Stimulated activated CD4-positive, alpha-beta T cell treated with anti-CD3 and anti-CD28 coated beads, Interleukin-1b, Interleukin-23, amount 100 ng/mL, for 24 hours (primary cell): ENCODE data around the gene EOMES.
"Not testable (repeated sequence)": the region's sequence is repeated elsewhere in the genome, so short reads cannot be mapped to it uniquely, and the experiment has no call there.

ENCODE experiments used
- DNase-seq, 4 experiments: peaks; one replicate each; pipeline ENCODE4 v3.0.0-alpha.2; 2020; ENCODE audit warnings: low read depth in 4 of 4, low spot score in 1 of 4

The EOMES gene

DNA sequence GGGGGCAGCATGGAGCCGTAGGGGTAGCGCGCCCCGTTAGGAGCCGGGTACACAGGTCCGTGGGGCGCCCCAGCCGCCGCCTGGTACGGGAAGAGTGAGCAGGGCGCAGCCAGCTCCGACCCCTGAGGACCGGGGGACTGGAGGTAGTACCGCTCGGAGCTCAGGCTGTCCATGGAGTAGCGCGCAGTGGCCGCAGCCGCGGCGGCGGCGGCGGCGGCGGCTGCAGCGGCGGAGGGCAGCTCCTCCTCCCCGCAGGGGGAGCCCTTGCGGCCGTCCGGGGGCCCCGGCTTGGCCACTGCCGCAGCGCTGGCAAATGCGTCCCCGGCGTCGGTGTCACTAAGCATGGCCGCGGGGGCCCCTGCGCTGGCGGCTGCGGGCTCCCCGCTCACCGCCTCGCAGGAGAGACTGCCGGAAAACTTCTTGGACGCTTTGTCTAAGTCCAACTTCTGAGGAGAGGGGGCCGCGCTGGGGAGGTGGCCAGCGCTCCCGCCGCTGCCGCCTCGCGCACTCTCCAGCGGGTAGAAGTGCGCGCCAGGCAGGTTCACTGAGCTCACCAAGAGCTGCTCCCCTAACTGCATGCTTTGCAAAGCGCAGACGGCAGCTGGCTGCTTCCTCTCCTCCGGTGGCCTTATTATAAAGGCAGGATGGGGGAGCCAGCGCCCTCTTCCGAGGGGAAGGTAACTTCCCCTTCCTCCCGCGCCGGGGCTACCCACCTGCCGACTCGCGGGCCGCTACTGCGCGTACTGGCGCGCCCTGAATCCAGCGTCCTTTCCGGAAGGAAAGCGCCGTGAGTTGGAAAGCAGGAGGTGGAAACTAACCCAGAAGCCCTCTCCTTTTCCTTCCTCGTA is at the start of gene EOMES:
EOMES (minus strand) TSS at position 607 of the 848 bp plus-strand sequence; CDS start at position 578, 29 bp downstream.
- peak in 1 of 4 experiments; percentile 44 for DNase-seq

GRCh38 chr3:27770384-27770783 is 48.3 kb upstream of the EOMES start:
- not testable (repeated sequence) for DNase-seq

DNA sequence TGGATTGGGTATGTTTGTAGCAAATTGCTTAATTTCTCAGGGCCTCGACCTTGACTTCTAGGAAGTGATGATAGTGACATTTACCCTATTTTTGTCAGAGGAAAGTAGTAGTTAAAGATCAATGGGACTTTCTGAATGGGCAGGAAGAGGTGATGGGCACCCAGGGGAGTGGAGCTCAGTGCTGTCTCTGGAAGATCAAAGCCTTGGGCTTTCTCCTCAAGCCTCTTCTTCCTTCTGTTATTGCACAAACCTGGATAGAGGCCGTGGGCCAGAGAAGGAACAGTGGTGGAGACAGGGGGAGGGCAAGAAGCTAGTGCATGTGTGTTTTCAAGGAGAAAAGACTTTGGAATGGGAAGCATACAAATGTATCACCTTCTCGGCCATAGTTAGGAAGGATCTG is 44.9 kb upstream of the EOMES start:
- no peak for DNase-seq

DNA sequence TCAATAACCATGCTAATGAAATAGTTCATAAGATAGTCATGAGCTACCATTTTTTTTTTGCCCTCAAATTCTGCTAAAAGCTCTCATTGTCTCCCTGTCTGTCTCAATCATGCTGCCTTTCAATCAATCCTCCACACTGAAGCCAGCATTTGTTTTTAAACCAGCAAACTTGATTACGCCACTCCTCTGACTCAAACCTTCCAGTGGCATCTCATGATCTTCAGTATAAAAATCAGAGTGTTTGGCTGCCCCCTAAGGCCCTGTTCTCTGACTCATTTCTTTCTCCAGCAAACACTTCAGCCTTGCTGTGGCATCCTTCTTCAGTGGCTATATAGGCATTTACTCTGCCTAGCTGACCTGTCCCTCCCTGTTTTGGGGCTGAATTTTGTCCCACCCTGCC is 36.0 kb upstream of the EOMES start:
- DNase-seq: no peak

- DNase-seq: no peak
Measured at GRCh38 chr3:27756877-27757276, 34.8 kb upstream of the EOMES start.

DNA sequence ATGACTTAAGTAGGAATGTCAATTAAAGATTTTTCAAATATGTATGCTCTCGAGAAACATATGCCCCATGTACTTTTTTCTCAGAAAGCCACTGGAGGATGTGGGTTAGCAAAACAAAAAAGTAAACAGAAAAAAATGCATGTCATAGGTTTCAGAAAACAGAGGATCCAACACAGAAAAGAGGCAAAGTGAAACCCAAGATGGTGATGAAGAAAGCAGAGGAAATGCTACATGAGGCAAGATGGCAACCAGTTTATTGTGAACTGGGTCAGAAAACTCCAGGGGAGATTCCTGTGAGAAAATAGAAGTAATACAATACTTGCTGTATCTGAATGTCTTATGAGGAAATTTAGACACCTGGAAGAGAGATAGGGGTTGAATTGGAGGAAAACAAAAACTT is 30.8 kb upstream of the EOMES start:
- no peak for DNase-seq

DNA sequence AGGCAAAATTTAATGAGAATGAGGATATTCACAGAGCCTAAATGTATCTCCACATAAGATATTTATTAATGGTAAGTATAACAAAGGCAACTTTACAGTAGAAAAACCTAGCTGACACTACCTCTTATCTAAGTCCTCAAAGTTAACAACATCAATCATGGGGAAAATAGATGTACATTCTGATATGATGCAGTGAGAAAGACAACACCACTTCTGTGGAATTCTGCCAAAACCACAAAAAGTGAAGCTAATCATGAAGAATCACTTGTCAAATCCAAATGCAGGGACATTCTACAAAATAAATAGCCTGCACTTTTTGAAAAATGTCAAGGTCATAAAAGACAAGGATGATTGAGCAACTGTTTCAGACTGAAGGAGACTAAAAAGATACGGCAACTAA is 27.5 kb upstream of the EOMES start:
- no peak for DNase-seq

- no peak for DNase-seq
Measured at GRCh38 chr3:27746838-27747237, 24.7 kb upstream of the EOMES start.

DNA sequence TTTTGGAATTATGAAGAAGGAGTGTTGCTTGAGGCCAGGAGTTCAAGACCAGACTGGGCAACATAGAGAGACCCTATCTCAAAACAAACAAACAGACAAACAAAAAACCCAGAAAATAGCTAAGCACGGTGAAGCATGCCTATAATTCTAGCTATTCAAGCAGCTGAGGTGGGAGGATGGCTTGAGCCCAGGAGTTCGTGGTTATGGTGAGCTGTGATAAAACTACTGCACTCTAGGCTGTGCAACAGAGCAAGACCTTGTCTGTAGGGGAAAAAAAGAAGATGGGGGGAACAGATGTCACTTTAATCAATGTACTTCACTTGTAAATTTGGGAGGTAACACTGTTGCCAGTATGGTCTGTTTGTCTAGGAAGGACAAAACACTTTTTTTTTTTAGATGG is 18.7 kb upstream of the EOMES start:
- no peak for DNase-seq

- no peak for DNase-seq
Measured at GRCh38 chr3:27737091-27737490, 15.0 kb upstream of the EOMES start.

- no peak for DNase-seq
Measured at GRCh38 chr3:27730774-27731659, 8.9 kb upstream of the EOMES start.

DNA sequence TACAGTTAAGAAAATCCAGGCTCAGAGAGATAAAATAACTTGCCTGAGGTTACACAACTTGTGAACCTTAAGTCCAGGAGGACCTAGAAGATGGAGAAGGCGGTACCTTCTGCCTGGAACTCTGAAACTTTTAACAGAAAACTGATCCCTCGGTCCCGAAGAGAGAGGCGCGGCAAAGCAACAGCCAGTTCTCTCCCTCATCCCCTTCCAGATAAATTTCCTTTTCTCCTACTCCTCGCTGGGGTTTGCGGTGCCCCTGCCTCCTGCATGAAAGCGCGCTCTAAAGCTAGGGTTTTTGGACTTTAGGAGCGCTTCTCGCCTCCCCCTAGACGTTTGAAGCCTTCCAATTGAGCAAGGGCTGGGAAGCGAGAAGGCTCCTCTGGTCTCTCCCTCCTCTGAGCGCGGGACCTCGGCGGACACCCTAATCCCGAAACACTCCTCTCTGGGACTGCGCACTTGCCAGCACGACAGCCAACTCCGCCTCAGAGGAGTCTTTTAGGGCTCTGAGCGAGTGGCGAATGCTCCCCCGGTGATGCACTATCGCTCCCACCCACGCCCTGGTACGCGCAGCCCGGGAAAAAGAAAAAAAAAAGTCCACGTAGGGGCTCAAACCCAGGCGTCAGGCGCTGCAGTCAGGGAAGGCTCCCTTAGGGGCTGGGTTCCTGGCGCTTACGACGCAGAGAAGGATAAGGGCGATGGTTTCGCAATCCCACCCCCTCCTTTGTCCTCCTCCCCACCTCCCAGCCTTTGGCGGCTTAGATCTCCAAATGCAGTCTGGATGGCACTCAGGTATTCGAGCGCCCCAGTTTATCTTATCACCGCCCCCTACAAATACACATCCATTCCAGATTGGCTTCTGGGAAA is 7.9 kb upstream of the EOMES start:
- DNase-seq: no peak

DNA sequence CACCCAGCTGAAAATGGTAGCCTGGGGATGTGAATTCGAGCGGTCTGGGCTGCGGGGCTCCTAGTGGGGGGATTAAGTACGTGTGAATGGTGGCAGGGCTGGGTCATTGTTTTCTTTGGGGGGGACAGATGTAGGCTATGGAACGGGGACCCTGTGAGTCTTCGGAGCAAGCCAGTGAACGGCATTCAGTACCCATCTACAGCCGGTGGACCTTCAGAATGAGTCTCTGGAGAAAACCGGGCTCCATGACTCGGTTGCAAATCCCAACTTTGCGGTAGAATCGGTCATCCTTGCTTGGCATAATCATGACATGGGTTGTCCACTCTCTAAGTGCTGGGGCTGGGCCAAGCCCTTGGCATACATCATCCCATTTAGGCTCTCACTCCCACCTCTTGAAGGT is 7.2 kb upstream of the EOMES start:
- DNase-seq: no peak

DNA sequence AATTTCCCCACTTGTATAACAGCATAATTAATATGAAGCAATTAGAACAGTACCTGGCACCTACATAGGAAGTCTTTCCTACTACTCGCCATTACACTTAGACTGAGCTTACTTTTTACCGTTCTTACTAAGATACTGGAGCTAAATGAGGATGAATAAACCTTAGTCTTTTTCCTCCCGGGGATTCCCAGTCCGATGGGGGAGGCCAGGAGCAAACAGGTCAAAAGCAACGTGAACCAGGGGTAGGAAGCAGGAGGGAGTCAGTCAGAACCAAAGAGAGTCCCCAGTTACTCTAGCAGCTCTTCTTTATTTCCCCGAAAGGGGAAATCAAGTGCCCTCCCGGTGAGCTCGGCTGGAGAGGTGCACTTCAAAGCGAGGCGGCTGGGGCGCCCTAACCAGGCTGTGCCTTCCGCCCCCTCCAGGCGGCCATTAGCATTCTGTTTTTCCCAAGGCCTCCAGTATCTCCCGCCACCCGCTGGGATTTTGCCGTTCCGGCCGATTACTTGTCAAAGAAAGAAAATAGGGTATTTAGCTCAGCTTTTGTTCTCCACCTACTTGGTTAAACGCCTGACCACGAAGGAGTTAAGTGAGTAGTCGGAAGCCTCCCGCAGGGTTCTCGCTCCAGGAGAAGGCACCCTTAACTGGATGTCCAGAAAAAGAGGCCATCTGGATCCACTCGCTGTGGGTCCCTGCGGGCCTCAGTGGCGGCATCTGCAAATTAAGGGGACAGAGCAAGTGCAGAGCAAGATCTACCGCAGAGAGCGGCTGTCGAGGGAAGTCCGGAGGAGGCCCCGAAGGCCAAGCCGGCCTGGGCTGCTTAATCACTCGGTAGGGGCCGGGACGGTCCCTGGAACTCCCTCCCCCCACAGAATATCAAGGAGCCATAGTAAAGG is 6.3 kb upstream of the EOMES start:
- DNase-seq: no peak

DNA sequence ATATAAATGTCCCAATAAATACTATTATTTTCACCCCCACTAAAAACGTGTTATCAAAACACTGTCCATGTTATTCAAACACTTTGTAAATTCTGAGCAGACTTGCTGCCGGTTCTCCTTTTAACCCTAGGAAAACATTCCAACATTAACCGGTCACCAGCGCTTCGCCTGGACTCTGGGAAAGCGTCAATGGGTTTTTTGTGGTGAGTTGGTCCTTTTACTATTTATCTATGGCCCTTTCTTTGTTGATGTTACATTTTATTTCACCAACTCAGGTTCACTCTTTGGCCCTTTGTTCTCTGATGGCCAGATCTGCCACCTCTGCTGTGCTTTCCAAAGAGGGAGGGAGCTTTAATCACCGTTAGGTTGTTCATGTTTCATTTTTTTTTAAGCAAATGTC is 4.1 kb upstream of the EOMES start:
- no peak for DNase-seq

GRCh38 chr3:27724459-27725197 is 2.5 kb upstream of the EOMES start:
- DNase-seq: no peak

DNA sequence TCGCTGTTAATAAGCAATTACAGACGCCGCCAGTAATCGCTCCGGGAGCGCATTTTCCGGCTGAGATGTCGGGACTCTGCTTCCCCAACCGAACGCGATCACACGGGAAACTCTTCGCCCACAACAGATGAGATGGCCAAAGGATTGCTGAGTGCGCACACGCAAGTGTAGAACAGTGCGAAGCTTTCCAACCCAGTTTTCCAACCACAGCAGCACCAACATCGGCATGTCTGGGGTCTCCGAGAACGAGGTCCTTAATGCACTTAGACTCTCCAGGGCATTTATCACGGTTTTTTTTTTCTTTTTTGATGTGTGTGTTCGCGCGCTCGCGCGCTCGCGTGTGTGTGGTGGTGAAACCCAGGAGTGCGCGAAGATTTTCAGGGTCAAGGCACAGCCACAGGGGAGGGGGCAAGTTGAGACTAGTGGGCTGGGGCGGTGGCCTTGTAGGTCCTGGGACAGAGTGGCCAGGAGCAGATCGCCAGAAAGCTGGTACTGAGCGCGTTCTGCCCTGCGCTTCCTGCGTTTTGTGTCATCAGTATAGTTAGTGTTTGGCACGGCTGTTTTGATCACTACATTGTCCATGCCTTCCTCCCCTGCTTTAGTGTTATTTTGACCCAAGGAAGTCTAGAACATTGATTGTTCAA is 1.8 kb upstream of the EOMES start:
- DNase-seq: no peak

- DNase-seq: no peak
Measured at GRCh38 chr3:27723456-27723814, 1.3 kb upstream of the EOMES start.

- no peak for DNase-seq
Measured at GRCh38 chr3:27723001-27723445, 900 bp upstream of the EOMES start.
